ENCODE results near the gene ZNG1B.
"Not testable (repeated sequence)": the region's sequence is repeated elsewhere in the genome, so short reads cannot be mapped to it uniquely, and the experiment has no call there.

GRCh38 chr2:113541204-113541975 is 103.9 kb downstream of the ZNG1B start:
- not testable (repeated sequence) for TF ChIP-seq CTCF (conservative IDR thresholded peaks at IDR 0.05; ENCODE audit: low read depth in 2 of 2); REST (IDR thresholded peaks at IDR 0.05; ENCODE audit: unreplicated experiment); JUNB (IDR thresholded peaks at IDR 0.05; ENCODE audit: unreplicated experiment); CREB1 (CRISPR knock-in tag; IDR thresholded peaks at IDR 0.05; ENCODE audit: low read depth); POLR2AphosphoS5 (IDR thresholded peaks at IDR 0.05; ENCODE audit: low read depth); ZNF114 (CRISPR knock-in tag; IDR thresholded peaks at IDR 0.05); ETS1 (IDR thresholded peaks at IDR 0.05); STAT1 (IDR thresholded peaks at IDR 0.05; ENCODE audit: unreplicated experiment); ZNF331 (CRISPR knock-in tag; IDR thresholded peaks at IDR 0.05; ENCODE audit: low read depth); ZNF462 (CRISPR knock-in tag; IDR thresholded peaks at IDR 0.05)
- TF ChIP-seq EZH2phosphoT487 (IDR thresholded peaks at IDR 0.05; ENCODE audit: unreplicated experiment) (peak; percentile 95), EZH2 (IDR thresholded peaks at IDR 0.05; ENCODE audit: low read depth, unreplicated experiment) (peak; percentile 97)
